MM.1S (cell line): Measurements from ENCODE around the gene DNAJB1.

Source experiments
- DNase-seq: peaks from one replicate; pipeline ENCODE4 v3.0.0-alpha.2; 2015
- H2AFZ ChIP-seq: fragments of 300-600 bp; sonication (generic); 2 replicates; pipeline ENCODE4 v1.6.0; 2016; ENCODE audit warnings: antibody characterized with exemption, low read length
- H3F3A ChIP-seq: fragments of 300-600 bp; sonication (generic); 2 replicates; pipeline ENCODE4 v1.6.1; 2016; ENCODE audit warnings: mild to moderate bottlenecking, antibody characterized with exemption, low read length, moderate library complexity, mixed read lengths; ENCODE audit not compliant: insufficient read depth
- H3K27ac ChIP-seq: fragments of 300-600 bp; sonication (generic); 2 replicates; pipeline ENCODE4 v1.5.1; 2016; ENCODE audit warnings: mild to moderate bottlenecking, low read length
- H3K27me3 ChIP-seq: fragments of 300-600 bp; sonication (generic); replicated peaks from 2 replicates; pipeline ENCODE4 v1.6.0; 2016; ENCODE audit warnings: low read length; ENCODE audit not compliant: insufficient read depth
- H3K36me3 ChIP-seq: fragments of 300-600 bp; sonication (generic); replicated peaks from 2 replicates; pipeline ENCODE4 v1.6.1; 2016; ENCODE audit warnings: mild to moderate bottlenecking, low read length, mixed read lengths; ENCODE audit not compliant: insufficient read depth
- H3K4me1 ChIP-seq: fragments of 300-600 bp; sonication (generic); 2 replicates; pipeline ENCODE4 v1.6.1; 2016; ENCODE audit warnings: low read length, mixed read lengths
- H3K4me2 ChIP-seq: fragments of 300-600 bp; sonication (generic); 2 replicates; pipeline ENCODE4 v1.6.0; 2016; ENCODE audit warnings: low read depth, low read length
- H3K4me3 ChIP-seq: fragments of 300-600 bp; sonication (generic); 2 replicates; pipeline ENCODE4 v1.5.1; 2016; ENCODE audit warnings: low read length, mixed read lengths
- H3K79me2 ChIP-seq: fragments of 300-600 bp; sonication (generic); 2 replicates; pipeline ENCODE4 v1.6.1; 2016; ENCODE audit warnings: mixed run types, low read length, mixed read lengths
- H3K9ac ChIP-seq: fragments of 300-600 bp; sonication (generic); 2 replicates; pipeline ENCODE4 v1.6.1; 2016; ENCODE audit warnings: low read length, mixed read lengths
- H3K9me2 ChIP-seq: fragments of 300-600 bp; sonication (generic); replicated peaks from 2 replicates; pipeline ENCODE4 v1.6.1; 2016; ENCODE audit warnings: mild to moderate bottlenecking, low read length, mixed read lengths; ENCODE audit not compliant: insufficient read depth
- H3K9me3 ChIP-seq: fragments of 300-600 bp; sonication (generic); replicated peaks from 2 replicates; pipeline ENCODE4 v1.6.1; 2016; ENCODE audit warnings: mild to moderate bottlenecking, low read length, mixed read lengths; ENCODE audit not compliant: insufficient read depth
- H4K20me1 ChIP-seq: fragments of 300-600 bp; sonication (generic); 2 replicates; pipeline ENCODE4 v1.6.1; 2016; ENCODE audit warnings: mild to moderate bottlenecking, low read length, moderate library complexity, mixed read lengths; ENCODE audit not compliant: insufficient read depth
- CTCF ChIP-seq: fragments of 300-600 bp; sonication (generic); IDR thresholded peaks from 2 replicates; pipeline ENCODE4 v1.5.1; 2016; ENCODE audit warnings: antibody characterized with exemption, low read length, mixed read lengths
- EZH2 ChIP-seq: fragments of 300-600 bp; sonication (generic); optimal IDR thresholded peaks from 2 replicates; pipeline ENCODE3; 2017; ENCODE audit warnings: low read depth, mild to moderate bottlenecking, antibody characterized with exemption, low read length, mixed read lengths
- EZH2phosphoT487 ChIP-seq: fragments of 300-600 bp; sonication (generic); IDR thresholded peaks from 2 replicates; pipeline ENCODE4 v1.6.1; 2018; ENCODE audit warnings: antibody characterized with exemption, low read length

DNAJB1 gene

GRCh38 chr19:14479975-14480699 lies 38.1 kb downstream of the DNAJB1 start:
- H3K4me1 ChIP-seq, result no peaks in the 10 kb centered on the region
- no peak overlapping the region for H3K9ac ChIP-seq
- peak overlapping the region; percentile 44 for H3K4me2 ChIP-seq
- no peaks in the 10 kb centered on the region for H3F3A ChIP-seq
- no peaks in the 10 kb centered on the region for H3K79me2 ChIP-seq
- peak; percentile 31 for DNase-seq
- H3K9me2 ChIP-seq, result no peaks in the 10 kb centered on the region
- peaks cover 26% of the 10 kb centered on the region for H3K27me3 ChIP-seq
- peak; percentile 92 for TF ChIP-seq CTCF
- no peak for TF ChIP-seq EZH2
- H3K9me3 ChIP-seq, result no peaks in the 10 kb centered on the region
- no peak overlapping the region for H3K27ac ChIP-seq
- H4K20me1 ChIP-seq, result no peaks in the 10 kb centered on the region
- H3K36me3 ChIP-seq, result no peaks in the 10 kb centered on the region
- no peak overlapping the region for H3K4me3 ChIP-seq
- H2AFZ ChIP-seq, result no peak overlapping the region

DNA sequence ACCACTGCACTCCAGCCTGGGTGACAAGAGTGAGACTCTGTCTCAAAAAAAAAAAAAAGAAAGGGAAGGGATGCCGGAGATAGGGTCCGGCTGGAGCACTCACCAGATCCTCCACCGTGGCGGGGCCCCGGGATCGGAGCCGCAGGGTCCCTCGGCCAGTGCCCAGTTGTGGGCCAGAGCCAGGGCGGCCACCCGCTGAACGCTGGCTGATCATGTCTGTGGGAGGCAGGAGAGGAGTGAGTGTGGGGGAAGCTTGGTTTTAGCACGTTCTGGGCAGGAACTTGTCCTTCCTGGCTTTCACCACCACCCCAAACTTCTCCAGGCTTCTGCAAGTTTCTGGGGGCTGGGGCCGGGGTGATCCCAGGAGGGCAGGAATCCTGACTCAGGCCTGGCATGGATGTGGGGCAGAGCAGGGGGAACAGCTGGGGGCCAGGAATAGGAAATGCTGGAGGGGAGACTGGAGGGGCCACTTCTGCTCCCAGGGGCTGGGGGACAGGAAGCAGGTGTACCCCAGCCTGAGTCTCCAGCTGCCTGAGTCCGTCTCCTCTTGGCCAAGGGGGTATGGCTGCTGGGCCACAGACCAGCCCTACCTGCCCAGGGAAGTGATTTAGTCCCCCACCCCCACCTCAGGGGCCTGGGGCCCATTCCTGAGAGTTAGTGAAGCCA lies 38.8 kb downstream of the DNAJB1 start:
- no peaks in the 10 kb centered on the region for H3K9me2 ChIP-seq
- no peaks in the 10 kb centered on the region for H3K9me3 ChIP-seq
- no peak overlapping the region for H3K27ac ChIP-seq
- TF ChIP-seq EZH2, result no peak
- no peaks in the 10 kb centered on the region for H3F3A ChIP-seq
- no peak overlapping the region; the same call in 1 of the 2 replicates for H3K4me2 ChIP-seq
- no peaks in the 10 kb centered on the region for H4K20me1 ChIP-seq
- no peaks in the 10 kb centered on the region for H3K4me1 ChIP-seq
- H3K27me3 ChIP-seq, result peaks cover 33% of the 10 kb centered on the region
- H3K9ac ChIP-seq, result no peak overlapping the region
- H2AFZ ChIP-seq, result no peak overlapping the region
- no peaks in the 10 kb centered on the region for H3K79me2 ChIP-seq
- DNase-seq, result no peak
- H3K36me3 ChIP-seq, result no peaks in the 10 kb centered on the region
- no peak overlapping the region for H3K4me3 ChIP-seq

DNA sequence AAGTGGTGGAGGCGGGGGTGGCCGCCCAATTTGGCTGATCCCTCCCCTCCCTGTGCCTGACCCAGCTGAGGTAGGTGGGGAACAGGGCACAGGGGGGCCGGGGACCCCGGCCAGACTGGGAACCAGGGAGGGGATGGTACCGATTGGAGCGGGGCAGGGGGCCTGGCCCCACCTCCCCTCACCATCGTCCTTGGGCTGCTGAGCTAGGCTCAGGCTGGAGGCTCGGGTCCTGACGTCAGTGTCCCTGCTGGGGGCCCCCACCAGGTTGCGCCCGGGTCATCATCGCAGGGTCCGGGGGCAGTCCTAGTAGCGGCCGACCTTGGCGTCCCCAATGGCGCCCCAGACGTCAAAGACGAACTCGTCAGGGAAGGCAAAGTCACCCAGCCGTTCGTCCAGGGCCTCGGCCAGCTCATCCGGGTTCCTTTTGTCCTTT lies 40.1 kb downstream of the DNAJB1 start:
- H3K4me1 ChIP-seq, result no peaks in the 10 kb centered on the region
- no peak overlapping the region for H3K27ac ChIP-seq
- no peaks in the 10 kb centered on the region for H4K20me1 ChIP-seq
- H3K79me2 ChIP-seq, result no peaks in the 10 kb centered on the region
- peaks cover 39% of the 10 kb centered on the region for H3K27me3 ChIP-seq
- no peaks in the 10 kb centered on the region for H3K36me3 ChIP-seq
- no peak for DNase-seq
- H3K9ac ChIP-seq, result no peak overlapping the region
- TF ChIP-seq EZH2phosphoT487, result no peak
- TF ChIP-seq EZH2, result no peak
- no peak for TF ChIP-seq CTCF
- H3K9me3 ChIP-seq, result no peaks in the 10 kb centered on the region
- no peaks in the 10 kb centered on the region for H3F3A ChIP-seq
- no peak overlapping the region for H2AFZ ChIP-seq
- no peak overlapping the region for H3K4me2 ChIP-seq
- no peaks in the 10 kb centered on the region for H3K9me2 ChIP-seq
- no peak overlapping the region for H3K4me3 ChIP-seq

GRCh38 chr19:14477418-14478112 lies 40.6 kb downstream of the DNAJB1 start:
- no peak overlapping the region for H3K4me3 ChIP-seq
- no peak overlapping the region for H3K9ac ChIP-seq
- H3K9me2 ChIP-seq, result no peaks in the 10 kb centered on the region
- H3K27me3 ChIP-seq, result peaks cover 45% of the 10 kb centered on the region
- TF ChIP-seq EZH2, result no peak
- no peak for TF ChIP-seq EZH2phosphoT487
- TF ChIP-seq CTCF, result no peak
- no peaks in the 10 kb centered on the region for H4K20me1 ChIP-seq
- no peak for DNase-seq
- H3K79me2 ChIP-seq, result no peaks in the 10 kb centered on the region
- H3K36me3 ChIP-seq, result no peaks in the 10 kb centered on the region
- H3F3A ChIP-seq, result no peaks in the 10 kb centered on the region
- H2AFZ ChIP-seq, result no peak overlapping the region
- H3K4me1 ChIP-seq, result no peaks in the 10 kb centered on the region
- no peaks in the 10 kb centered on the region for H3K9me3 ChIP-seq
- no peak overlapping the region for H3K27ac ChIP-seq
- no peak overlapping the region for H3K4me2 ChIP-seq
